AG09319 (cell line): ENCODE results near the gene ITGAX.

Source experiments
- DNase-seq: peaks from one replicate; pipeline ENCODE4 v3.0.0-alpha.2; 2010; ENCODE audit warnings: low read depth; ENCODE audit errors: extremely low read depth
- TF ChIP-seq, protein P1 (sequence below): IDR thresholded peaks from 2 replicates; pipeline ENCODE4 v1.5.1; 2011; ENCODE audit warnings: low read depth, mild to moderate bottlenecking, inconsistent platforms, low read length, moderate library complexity

The ITGAX gene

GRCh38 chr16:31403590-31404352, 48.8 kb downstream of the ITGAX start:
- TF ChIP-seq, protein P1, sequence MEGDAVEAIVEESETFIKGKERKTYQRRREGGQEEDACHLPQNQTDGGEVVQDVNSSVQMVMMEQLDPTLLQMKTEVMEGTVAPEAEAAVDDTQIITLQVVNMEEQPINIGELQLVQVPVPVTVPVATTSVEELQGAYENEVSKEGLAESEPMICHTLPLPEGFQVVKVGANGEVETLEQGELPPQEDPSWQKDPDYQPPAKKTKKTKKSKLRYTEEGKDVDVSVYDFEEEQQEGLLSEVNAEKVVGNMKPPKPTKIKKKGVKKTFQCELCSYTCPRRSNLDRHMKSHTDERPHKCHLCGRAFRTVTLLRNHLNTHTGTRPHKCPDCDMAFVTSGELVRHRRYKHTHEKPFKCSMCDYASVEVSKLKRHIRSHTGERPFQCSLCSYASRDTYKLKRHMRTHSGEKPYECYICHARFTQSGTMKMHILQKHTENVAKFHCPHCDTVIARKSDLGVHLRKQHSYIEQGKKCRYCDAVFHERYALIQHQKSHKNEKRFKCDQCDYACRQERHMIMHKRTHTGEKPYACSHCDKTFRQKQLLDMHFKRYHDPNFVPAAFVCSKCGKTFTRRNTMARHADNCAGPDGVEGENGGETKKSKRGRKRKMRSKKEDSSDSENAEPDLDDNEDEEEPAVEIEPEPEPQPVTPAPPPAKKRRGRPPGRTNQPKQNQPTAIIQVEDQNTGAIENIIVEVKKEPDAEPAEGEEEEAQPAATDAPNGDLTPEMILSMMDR = no peak

DNA sequence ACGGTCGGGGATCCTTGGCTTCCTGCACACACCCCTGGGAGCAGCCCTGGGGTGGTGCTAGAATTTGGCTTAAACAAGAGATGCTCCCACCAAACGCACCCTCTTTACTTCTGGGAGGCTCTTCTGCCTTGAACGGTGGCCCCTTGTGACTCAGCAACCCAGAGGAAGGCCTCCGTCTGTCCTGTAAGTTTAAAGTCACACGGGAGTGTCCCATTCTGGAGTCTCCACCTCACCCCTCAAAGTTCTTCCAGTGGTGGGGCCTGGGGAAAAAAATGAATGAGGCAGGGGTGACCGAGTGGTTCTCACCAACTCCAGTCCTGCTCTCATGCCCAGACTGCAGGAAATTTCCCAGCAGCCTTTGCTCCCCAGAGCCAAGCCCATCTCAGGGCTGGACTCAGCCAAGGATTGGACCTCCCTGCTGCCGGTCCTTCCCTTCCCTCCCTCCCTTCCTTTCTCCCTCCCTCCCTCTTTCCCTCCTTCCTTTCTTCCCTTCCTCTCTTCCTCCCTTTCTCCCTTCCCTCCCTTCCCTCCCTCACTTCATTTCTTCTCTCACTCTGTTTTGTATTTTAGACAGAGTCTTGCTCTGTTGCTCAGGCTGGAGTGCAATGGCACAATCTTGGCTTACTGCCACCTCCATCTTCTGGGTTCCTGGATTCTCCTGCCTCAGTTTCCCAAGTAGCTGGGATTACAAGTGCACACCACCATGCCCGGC, 49.5 kb downstream of the ITGAX start:
- DNase-seq = no peak
- TF ChIP-seq, protein P1 = no peak

More at GRCh38 chr16:31403590-31404352, 48.8 kb downstream of the ITGAX start:
- DNase-seq = no peak

GRCh38 chr16:31407406-31407805, 52.4 kb downstream of the ITGAX start:
- TF ChIP-seq, protein P1 = no peak
- DNase-seq = no peak

DNA sequence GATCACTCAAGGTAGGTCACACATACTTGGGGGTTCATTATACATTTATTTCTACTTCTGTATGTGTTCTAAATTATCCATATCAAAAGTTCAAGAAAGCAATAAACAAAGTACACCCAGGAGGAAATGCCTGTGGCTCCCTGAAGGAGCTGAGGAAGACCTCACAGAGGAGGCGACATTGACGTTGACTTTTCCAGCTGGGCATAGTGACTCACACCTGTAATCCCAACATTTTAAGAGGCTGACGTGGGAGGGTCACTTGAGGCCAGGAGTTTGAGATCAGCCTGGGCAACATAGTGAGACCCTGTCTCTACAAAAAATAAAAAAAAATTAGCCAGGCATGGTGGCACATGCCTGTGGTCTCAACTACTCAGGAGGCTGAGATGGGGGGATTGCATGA, 54.5 kb downstream of the ITGAX start:
- no peak for DNase-seq

DNA sequence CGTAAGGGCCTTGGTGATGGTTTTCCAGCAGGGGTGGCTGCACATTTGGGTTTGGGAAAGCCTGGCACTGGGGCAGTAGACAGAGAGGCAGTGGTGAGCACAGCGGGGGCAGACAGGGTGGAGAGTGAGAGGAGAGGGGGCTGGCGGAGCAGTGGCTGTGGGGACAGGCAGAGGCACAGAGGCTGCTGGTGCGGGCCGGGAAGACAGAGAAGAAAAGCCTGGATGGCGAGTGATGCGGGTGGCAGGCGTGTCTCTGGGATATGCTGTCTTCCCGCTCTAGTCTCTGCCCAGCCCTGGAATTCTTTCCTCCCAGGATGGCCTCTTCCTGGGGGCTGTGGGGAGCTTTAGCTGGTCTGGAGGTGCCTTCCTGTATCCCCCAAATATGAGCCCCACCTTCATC, 55.1 kb downstream of the ITGAX start:
- TF ChIP-seq, protein P1 = no peak
- no peak for DNase-seq

More for the DNA sequence above, 54.5 kb downstream of the ITGAX start:
- TF ChIP-seq, protein P1 = no peak

GRCh38 chr16:31411024-31411844, 56.3 kb downstream of the ITGAX start:
- no peak for DNase-seq
- TF ChIP-seq, protein P1 = no peak
